Stimulated activated naive CD4-positive, alpha-beta T cell treated with Interleukin-2 at 50 U/mL for 16 hours (primary cell): ENCODE results near the gene IL1R2.
A peak's percentile ranks its signal among the peaks of the same experiment; 100 is the strongest.
"Not testable (repeated sequence)": the region's sequence is repeated elsewhere in the genome, so short reads cannot be mapped to it uniquely, and the experiment has no call there.

Experiments
- DNase-seq: peaks from one replicate; lab custom pipeline; 2025; lab: John Stamatoyannopoulos, UW

The IL1R2 gene

DNA sequence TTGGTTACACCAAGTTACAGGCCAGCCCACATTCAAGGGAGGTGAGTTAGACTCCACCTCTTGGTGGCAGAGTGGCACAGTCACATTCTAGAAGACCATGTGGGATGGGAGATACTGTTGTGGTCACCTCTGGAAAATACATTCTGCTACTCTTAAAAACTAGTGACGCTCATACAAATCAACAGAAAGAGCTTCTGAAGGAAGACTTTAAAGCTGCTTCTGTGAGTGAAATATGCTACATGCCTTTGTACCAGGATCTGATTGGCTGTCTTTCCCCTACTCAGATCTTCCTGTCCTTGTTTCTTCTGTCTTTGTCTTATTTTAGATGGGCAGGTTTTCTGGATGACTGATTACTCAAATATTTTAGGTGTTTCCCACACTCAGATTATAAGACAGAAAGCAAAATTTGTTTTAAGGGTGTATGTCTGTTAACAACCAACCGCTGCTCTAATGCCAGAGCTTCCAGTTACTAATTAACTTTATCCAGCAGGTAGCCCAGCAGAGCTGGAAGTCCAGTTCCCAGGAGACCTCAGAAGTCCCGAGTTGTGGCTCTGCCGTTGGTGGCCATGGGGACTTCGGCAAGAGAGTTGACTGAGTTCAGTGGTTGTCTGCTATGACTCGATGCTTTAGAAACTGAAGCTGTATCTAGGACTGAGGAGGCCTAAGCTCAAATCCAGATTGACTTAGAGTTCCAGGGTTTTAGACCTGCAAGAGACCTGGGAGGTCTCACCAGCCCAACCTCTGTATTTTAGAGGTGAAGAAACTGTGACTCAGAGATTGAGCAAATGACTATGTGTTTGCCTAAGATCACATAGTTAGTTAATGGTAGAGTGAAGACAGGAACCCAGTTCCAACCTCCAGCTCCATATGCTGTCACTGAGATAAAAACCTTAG lies 7.4 kb downstream of the IL1R2 start:
- peak; percentile 16 for DNase-seq

GRCh38 chr2:102000012-102000411 lies 8.3 kb downstream of the IL1R2 start:
- no peak for DNase-seq

- peak; percentile 5 for DNase-seq
Observed at GRCh38 chr2:102000813-102001766, 9.3 kb downstream of the IL1R2 start.

DNA sequence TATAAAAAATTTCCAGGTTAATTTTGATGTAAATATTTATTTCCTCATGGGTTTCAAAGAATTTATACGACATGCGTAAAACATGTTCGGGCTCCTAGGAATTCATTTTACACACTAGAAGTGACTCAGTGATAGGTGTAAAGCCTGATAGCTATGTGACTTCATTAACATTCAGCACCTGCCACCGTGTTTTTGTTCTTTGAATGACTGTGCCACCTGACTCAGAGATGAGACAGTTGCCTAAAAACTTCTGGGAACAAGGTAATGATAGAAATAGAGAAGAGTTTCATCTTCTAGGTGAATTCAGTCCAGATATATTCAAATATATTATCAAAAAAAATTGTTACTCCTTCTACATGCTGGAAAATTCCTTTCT lies 10.0 kb downstream of the IL1R2 start:
- peak; percentile 37 for DNase-seq

- DNase-seq = no peak
Observed at GRCh38 chr2:102002228-102002627, 10.5 kb downstream of the IL1R2 start.

GRCh38 chr2:102002909-102003308 lies 11.1 kb downstream of the IL1R2 start:
- DNase-seq = not testable (repeated sequence)

DNA sequence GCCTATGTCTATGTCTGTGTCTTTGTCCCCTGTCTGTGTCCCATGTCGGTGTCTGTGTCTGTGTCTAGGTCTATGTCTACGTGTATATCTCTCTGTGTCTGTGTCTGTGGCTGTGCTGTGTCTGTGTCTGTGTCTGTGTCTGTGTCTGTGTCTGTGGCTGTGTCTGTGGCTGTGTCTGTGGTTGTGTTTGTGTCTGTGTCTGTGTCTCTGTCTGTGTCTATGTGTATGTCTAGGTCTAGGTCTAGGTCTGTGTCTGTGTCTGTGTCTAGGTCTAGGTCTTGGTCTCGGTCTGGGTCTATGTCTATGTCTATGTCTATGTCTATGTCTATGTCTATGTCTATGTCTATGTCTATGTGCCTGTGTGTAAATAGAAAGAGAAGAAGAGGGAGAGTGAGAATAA lies 11.9 kb downstream of the IL1R2 start:
- no peak for DNase-seq

DNA sequence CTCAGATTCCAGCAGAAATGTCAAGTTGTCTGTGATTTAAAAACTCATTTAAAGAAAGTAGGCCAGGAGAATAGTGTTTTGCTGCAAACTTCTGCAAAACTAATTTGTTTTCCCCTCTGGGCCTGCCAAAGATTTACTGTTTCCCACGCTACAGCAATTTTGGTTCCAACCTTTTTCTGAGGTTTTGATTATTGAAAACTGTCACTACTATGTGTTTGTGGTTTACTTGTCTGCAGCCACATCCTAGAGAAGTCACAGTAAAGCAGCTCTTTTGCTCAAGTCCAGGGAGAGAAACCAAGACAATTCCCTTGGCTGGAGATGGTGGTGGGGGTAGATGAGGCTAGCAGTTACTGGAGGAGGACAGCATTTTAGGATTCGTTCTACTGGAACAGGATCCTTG lies 12.8 kb downstream of the IL1R2 start:
- DNase-seq = no peak

DNA sequence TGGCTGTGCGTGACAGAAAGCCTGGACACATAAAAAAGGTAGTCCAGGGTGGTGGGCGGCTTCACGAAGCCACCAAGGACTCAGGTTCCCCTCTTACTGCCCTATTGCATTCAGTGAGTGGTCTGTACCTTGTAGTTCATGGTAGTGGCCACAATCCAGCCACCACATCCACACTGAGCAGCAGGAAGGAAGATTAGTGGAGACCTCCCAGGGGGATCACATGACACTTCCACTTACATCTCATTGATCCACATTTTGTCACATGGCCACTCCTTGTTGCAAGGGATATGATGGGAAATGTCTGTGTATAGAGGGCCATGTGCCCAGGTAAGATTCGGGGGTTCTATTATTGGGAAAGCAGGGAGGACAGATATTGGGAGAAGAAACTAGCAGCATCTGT lies 13.7 kb downstream of the IL1R2 start:
- no peak for DNase-seq

DNA sequence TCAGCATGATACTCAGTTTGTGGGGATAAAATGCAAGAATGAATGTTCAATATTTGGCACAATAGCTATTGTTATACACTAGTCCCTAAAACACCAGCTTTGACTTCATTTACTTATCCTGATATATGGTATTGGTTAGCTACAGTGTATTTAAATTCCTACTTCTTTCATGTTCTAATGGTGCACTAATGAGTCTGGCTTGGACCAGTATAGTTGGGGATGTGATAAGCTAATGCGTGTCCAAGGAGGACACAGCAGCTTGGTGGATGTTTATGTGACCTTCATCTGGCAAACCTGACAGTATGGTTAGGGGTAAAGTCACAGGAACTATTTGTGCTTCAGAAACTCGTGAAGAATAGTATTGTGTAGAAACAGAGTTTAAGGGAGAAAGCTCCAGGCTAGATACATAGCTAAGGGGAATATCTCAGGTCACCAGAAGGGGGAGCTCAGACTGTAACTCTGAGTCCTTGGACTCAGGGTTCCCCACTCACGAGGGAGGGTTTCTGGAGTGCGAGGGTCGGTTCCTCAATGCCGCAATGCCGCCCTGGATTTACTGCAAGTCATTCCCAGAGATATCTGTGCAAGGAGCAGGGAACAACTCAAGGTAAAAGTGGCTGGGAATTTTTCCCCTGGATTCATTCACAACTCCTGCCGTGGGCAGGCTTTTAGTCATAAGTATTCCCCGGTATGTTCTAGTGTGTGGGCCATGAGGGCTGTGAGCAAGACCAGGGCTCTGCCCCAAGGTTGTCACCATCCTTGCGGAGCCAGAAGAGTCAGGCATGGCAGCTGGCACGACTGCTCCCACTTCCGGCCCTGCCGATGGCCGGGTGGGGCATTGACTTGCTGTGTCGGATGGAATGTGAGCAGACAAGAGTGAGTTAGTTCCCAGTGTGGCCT lies 14.5 kb downstream of the IL1R2 start:
- DNase-seq = no peak

- no peak for DNase-seq
Observed at GRCh38 chr2:102006886-102007278, 15.1 kb downstream of the IL1R2 start.

DNA sequence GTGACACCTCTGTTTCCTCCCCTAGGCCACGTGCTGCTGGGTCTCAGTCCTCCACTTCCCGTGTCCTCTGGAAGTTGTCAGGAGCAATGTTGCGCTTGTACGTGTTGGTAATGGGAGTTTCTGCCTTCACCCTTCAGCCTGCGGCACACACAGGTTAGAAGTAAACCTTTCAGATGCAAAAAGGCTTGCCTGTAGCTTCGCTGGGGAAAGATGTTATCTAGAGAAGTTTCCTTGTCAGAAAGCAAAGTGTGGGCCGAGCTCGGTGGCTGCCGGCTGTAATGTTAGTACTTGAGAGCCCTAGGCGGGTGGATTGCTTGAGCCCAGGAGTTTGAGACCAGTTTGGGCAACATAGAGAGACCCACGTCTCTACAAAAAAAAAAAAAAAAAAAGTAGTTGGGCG lies 16.7 kb downstream of the IL1R2 start:
- no peak for DNase-seq

DNA sequence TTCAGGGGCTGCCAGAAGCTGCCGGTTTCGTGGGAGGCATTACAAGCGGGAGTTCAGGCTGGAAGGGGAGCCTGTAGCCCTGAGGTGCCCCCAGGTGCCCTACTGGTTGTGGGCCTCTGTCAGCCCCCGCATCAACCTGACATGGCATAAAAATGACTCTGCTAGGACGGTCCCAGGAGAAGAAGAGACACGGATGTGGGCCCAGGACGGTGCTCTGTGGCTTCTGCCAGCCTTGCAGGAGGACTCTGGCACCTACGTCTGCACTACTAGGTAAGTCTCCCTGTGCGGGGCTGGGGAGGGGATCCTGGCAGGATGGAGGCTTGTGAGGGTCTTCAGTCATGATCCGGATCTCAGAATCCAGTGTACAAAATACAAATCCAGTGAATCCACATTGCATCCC lies 17.8 kb downstream of the IL1R2 start:
- no peak for DNase-seq

GRCh38 chr2:102010902-102011301 lies 19.1 kb downstream of the IL1R2 start:
- DNase-seq = no peak

DNA sequence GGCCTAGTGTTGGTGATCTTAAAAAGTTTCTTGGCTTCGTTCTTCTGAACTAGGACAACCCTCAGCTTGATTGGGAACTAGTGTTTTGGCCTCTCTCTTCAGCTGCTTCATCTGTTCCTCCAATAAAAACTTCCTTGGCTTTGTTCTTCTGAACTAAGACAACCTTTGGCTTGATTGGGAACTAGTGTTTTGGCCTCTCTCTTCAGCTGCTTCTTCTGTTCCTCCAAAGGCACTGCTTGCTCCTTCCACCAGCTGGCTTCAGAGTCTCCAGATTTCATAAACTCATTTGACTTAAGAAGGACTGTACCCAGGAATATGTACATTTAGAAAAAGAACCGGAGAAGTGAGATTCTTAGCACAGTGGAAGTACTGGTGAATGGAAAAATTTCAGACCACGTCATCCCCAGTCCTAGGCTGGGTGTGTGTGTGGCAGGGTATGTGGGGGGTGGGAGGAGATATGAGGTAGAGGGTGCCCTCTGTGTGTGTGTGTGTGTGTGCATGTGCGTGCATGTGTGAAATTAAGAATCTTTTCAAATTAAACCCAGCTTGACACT lies 20.4 kb downstream of the IL1R2 start:
- DNase-seq = no peak

DNA sequence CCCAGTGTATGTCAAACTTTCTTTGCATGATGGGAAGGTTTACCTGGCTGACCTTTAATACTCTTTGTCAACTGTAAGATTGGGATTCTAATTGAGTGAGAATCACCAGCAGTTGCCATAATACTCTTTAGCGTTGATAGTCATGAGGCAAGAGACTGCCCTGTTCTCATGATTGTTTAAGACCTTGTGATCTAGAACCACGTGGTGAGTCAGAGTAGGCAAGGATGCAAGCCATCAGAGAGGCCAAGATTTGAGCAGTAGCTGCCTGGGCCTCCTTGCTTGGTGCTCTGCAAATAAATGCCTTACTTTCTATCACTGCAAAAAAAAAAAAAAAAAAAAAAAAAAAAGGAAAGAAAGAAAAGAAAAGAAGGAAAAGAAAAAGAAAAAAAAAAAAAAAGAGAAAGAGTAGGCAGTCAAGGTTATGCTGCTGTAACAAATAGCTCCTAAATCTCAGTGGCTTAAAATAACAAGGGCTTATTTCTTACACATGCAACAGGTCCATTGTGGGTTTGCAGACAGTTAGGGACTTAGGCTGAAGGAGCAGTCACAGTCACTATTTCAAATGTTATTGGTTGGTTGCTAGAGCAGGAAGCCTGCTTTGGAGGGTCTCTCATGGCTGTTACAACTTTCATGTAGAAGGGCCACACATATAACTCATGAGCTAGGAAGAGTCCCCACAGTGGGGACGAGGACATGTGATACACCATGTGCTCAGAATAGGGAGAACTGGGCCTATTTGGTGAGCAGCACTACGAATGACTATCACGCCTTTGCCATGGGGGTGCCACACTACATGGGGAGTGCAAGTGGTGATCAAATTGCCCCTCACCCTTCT lies 21.7 kb downstream of the IL1R2 start:
- no peak for DNase-seq

DNA sequence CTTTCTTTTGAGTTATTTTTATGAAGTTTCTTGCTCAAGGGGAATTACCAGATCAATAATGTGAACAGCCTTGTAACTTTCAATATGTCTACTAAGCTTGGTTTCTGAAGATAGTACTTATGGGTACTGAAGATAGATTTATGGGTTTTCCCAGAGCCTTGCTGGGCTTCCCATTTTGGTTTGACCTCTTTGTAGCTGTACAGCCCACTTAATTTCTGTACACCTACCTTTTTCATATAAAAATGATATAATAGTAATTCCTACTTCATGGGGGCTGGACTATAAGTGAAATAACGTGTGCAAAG lies 22.2 kb downstream of the IL1R2 start:
- no peak for DNase-seq

DNA sequence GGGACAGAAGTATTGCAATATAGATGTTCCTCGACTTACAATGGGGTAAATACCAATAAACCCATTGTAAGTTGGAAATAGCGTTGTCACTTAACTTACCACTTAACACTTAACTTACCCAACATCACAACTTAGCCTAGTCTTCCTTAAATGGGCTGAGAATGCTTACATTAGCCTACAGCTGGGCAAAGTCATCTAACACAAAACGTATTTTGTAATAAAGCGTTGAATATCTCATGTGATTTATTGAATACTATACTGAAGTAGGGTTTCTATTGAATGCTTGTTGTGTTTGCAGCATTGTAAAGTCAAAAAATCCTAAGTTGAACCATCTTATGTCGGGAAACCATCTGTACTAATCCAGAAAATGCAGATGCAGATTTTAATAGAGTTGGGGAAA lies 23.6 kb downstream of the IL1R2 start:
- DNase-seq = no peak

- DNase-seq = no peak
Observed at GRCh38 chr2:102016399-102016955, 24.7 kb downstream of the IL1R2 start.

DNA sequence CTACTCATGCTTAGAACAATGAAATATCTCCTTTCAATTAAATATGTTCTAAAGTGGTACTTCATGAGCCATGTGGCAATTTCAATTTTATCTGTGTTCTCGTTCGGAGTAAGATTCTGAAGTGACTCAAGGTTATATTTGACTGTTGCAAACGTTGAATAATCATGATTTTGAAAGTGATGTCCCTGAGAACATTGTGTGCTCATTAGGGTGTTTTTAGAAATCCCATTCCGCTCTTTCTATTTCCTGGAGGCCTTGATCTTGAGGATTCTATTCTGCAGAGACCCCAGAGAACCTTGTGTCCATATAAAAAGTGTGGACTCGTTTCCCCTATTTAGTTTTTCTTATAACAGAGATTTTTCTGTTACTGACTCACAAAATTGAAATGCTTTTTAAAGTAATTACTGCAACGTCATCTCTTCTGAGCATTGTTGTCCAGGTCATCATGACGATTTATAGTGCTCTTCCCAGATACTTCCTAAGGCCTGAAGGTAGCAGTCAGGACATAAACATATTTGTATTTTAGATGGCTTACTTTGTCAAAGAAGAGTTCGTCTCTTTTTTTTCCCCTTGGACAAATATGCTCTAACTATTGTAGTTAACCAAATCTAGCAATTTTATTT lies 27.2 kb downstream of the IL1R2 start:
- DNase-seq = no peak
